HepG2 (cell line): ENCODE data around the gene ITGAE. TPM values are rescaled to one million over a fixed set of nuclear protein-coding genes. Genes with fewer than 3 reads are reported as not detected.
A peak's percentile ranks its signal among the peaks of the same experiment; 100 is the strongest.

ENCODE experiments used
- ATAC-seq: fragments of 200-7000 bp; cut with Tn5 transposase; 3 replicates; pipeline ENCODE4 v1.9.1; 2020; ENCODE audit warnings: mild to moderate bottlenecking, moderate library complexity
- BruUV-seq: library from RNA; stranded (reverse); fragments of 400-500 nt; replicated peaks from 2 replicates; lab custom pipeline; 2021; lab: Mats Ljungman, UMichigan
- CTCF ChIA-PET: fragments of 300-600 bp; formaldehyde crosslinking; extraction: SDS; loops from one replicate; lab custom pipeline; 2021; ENCODE audit warnings: low total read pairs, inconsistent platforms, low intra/inter-chr PET ratio; lab: Yijun Ruan, JAX
- POLR2A ChIA-PET: fragments of 350-600 bp; sonication (Branson Sonifier 250); formaldehyde crosslinking; loops from one replicate; lab custom pipeline; 2020; ENCODE audit warnings: antibody characterized with exemption, inconsistent platforms; lab: Yijun Ruan, JAX
- DNase-seq: peaks from one replicate; pipeline ENCODE4 v3.0.0-alpha.2; 2015; ENCODE audit warnings: low spot score
- FAIRE-seq: peaks from 3 replicates; lab custom pipeline; 2011; peaks lifted over from hg19 to GRCh38; lab: Jason Lieb, UNC
- H2AFZ ChIP-seq: one replicate; pipeline ENCODE4 v1.6.1; 2011; ENCODE audit warnings: low read length, inconsistent platforms
- H3K27ac ChIP-seq: fragments of 300-600 bp; 3 replicates; pipeline ENCODE4 v1.8.0; 2011; ENCODE audit warnings: mixed run types, mild to moderate bottlenecking, mixed read lengths, low read length, inconsistent platforms; ENCODE audit not compliant: insufficient read depth; ENCODE audit errors: extremely low read length
- H3K27me3 ChIP-seq, 2 experiments: fragments of 200-600 bp in 1 of 2; 2 replicates in 1 of 2; 3 replicates in 1 of 2; pipeline versions ENCODE4 v1.6.0 to v1.8.0; 2011; ENCODE audit warnings: low read length in 2 of 2, mild to moderate bottlenecking in 2 of 2, moderate library complexity in 2 of 2, inconsistent platforms in 1 of 2; ENCODE audit not compliant: insufficient read depth in 2 of 2, control insufficient read depth in 1 of 2
- H3K36me3 ChIP-seq, 2 experiments: fragments of 200-600 bp in 1 of 2; replicated peaks in 1 of 2; 2 replicates in 1 of 2; 3 replicates in 1 of 2; pipeline versions ENCODE4 v1.5.1 to v1.8.0; 2011; ENCODE audit warnings: low read length in 2 of 2, inconsistent platforms in 1 of 2; ENCODE audit not compliant: insufficient read depth in 2 of 2, control insufficient read depth in 1 of 2
- H3K4me1 ChIP-seq: 2 replicates; pipeline ENCODE4 v1.5.1; 2012; ENCODE audit warnings: low read length, inconsistent platforms; ENCODE audit not compliant: insufficient read depth
- H3K4me2 ChIP-seq: 2 replicates; pipeline ENCODE4 v1.6.0; 2011; ENCODE audit warnings: low read depth, low read length, inconsistent platforms
- H3K4me3 ChIP-seq, 3 experiments: fragments of 200-600 bp in 1 of 3; sonication (generic), shearing (Covaris generic) in 1 of 3; replicated peaks in 1 of 3; 2 replicates each; pipeline ENCODE4 v1.5.1; 2011 to 2016; ENCODE audit warnings: low read length in 3 of 3, inconsistent platforms in 2 of 3, low read depth in 2 of 3, mild to moderate bottlenecking in 2 of 3, control low read depth in 1 of 3, mixed read lengths in 1 of 3; ENCODE audit not compliant: insufficient read depth in 1 of 3
- H3K79me2 ChIP-seq: one replicate; pipeline ENCODE4 v1.6.1; 2011; ENCODE audit warnings: low read length, inconsistent platforms; ENCODE audit not compliant: insufficient read depth
- H3K9ac ChIP-seq: 2 replicates; pipeline ENCODE4 v1.6.0; 2011; ENCODE audit warnings: mild to moderate bottlenecking, low read depth, low read length, inconsistent platforms; ENCODE audit not compliant: insufficient read depth
- H3K9me3 ChIP-seq: 2 replicates; pipeline ENCODE4 v1.5.1; 2012; ENCODE audit warnings: mild to moderate bottlenecking, low read length
- H4K20me1 ChIP-seq: 2 replicates; pipeline ENCODE4 v1.6.0; 2011; ENCODE audit warnings: inconsistent platforms, mild to moderate bottlenecking, low read length, moderate library complexity; ENCODE audit not compliant: insufficient read depth
- EP300 ChIP-seq, 3 experiments: sonication (generic) in 1 of 3; formaldehyde crosslinking in 1 of 3; IDR thresholded peaks; 2 replicates each; pipeline versions ENCODE4 v1.5.1 to v1.6.1; 2011 to 2020; ENCODE audit warnings: low read depth in 2 of 3, low read length in 2 of 3, borderline replicate concordance in 1 of 3, improper control_type of control experiment in 1 of 3, mild to moderate bottlenecking in 1 of 3, missing genetic modification reagents in 1 of 3, moderate library complexity in 1 of 3
- FOXJ3 ChIP-seq: sonication (generic); formaldehyde crosslinking; IDR thresholded peaks from 2 replicates; pipeline ENCODE4 v1.4.0; 2020; ENCODE audit warnings: missing genetic modification reagents, mild to moderate bottlenecking, borderline replicate concordance
- GATAD1 ChIP-seq: IDR thresholded peaks from 2 replicates; pipeline ENCODE4 v1.6.1; 2016; ENCODE audit warnings: missing genetic modification reagents, missing compliant biosample characterization
- GZF1 ChIP-seq: sonication (generic); formaldehyde crosslinking; IDR thresholded peaks from 2 replicates; pipeline ENCODE4 v1.5.1; 2020; ENCODE audit warnings: mild to moderate bottlenecking, missing genetic modification reagents
- IRX3 ChIP-seq: sonication (generic); formaldehyde crosslinking; IDR thresholded peaks from 2 replicates; pipeline ENCODE4 v1.8.1; 2023; ENCODE audit warnings: mild to moderate bottlenecking, low read depth, missing genetic modification reagents, borderline replicate concordance
- ISL2 ChIP-seq: sonication (generic); formaldehyde crosslinking; IDR thresholded peaks from 2 replicates; pipeline ENCODE4 v1.5.0; 2020; ENCODE audit warnings: missing genetic modification reagents
- KDM2A ChIP-seq: sonication (generic); formaldehyde crosslinking; IDR thresholded peaks from 2 replicates; pipeline ENCODE4 v1.4.0; 2020; ENCODE audit warnings: low read depth, missing genetic modification reagents, borderline replicate concordance
- LCORL ChIP-seq, 2 experiments: fragments of 450-650 bp in 1 of 2; sonication (generic) in 1 of 2; formaldehyde crosslinking in 1 of 2; IDR thresholded peaks; 2 replicates each; pipeline versions ENCODE4 v1.5.0 to v1.6.1; 2017 to 2020; ENCODE audit warnings: antibody characterized with exemption in 1 of 2, missing genetic modification reagents in 1 of 2
- MED1 ChIP-seq: sonication (generic); formaldehyde crosslinking; IDR thresholded peaks from 2 replicates; pipeline ENCODE4 v1.4.0; 2020; ENCODE audit warnings: missing genetic modification reagents
- MYC ChIP-seq: sonication (generic); formaldehyde crosslinking; IDR thresholded peaks from 2 replicates; pipeline ENCODE4 v1.9.0; 2021; ENCODE audit warnings: missing genetic modification reagents, borderline replicate concordance
- PLRG1 ChIP-seq: fragments of 450-650 bp; conservative IDR thresholded peaks from 2 replicates; pipeline ENCODE4 v1.6.1; 2016
- RAD21 ChIP-seq: fragments of 450-650 bp; formaldehyde crosslinking; IDR thresholded peaks from 2 replicates; pipeline ENCODE4 v1.5.0; 2020; ENCODE audit warnings: mild to moderate bottlenecking
- SAP130 ChIP-seq: IDR thresholded peaks from 2 replicates; pipeline ENCODE4 v1.6.1; 2016; ENCODE audit warnings: low read depth
- SRY ChIP-seq: sonication (generic); formaldehyde crosslinking; IDR thresholded peaks from 2 replicates; pipeline ENCODE4 v1.8.0; 2022; ENCODE audit warnings: mild to moderate bottlenecking, missing genetic modification reagents
- TAF1 ChIP-seq: sonication (generic); formaldehyde crosslinking; IDR thresholded peaks from 2 replicates; pipeline ENCODE4 v1.4.0; 2020; ENCODE audit warnings: missing genetic modification reagents
- TBP ChIP-seq: sonication (generic); formaldehyde crosslinking; IDR thresholded peaks from 2 replicates; pipeline ENCODE4 v1.5.0; 2020; ENCODE audit warnings: missing genetic modification reagents
- ZFY ChIP-seq: sonication (generic); formaldehyde crosslinking; IDR thresholded peaks from 2 replicates; pipeline ENCODE4 v1.4.0; 2020; ENCODE audit warnings: missing genetic modification reagents
- ZNF263 ChIP-seq: sonication (generic); formaldehyde crosslinking; IDR thresholded peaks from 2 replicates; pipeline ENCODE4 v1.4.0; 2020; ENCODE audit warnings: missing genetic modification reagents
- ZNF354B ChIP-seq: sonication (generic); formaldehyde crosslinking; IDR thresholded peaks from 2 replicates; pipeline ENCODE4 v1.8.0; 2022; ENCODE audit warnings: mild to moderate bottlenecking, missing genetic modification reagents
- ZSCAN25 ChIP-seq: sonication (generic); formaldehyde crosslinking; IDR thresholded peaks from 2 replicates; pipeline ENCODE4 v1.8.0; 2022; ENCODE audit warnings: mild to moderate bottlenecking, missing genetic modification reagents
- whole genome bisulfite sequencing: methylation state at CpG from one replicate; pipeline ENCODE4 v1.1.6; 2017; ENCODE audit warnings: low lambda C conversion rate; 5-methylcytosine and 5-hydroxymethylcytosine counted together
- in situ Hi-C: cut with HindIII; loops from 2 replicates; pipeline ENCODE4 v1.10.0; 2017; ENCODE audit warnings: low pct_unique_long_range_greater_than_20kb; ENCODE audit not compliant: extremely low pct_ligation_motif_present
- intact Hi-C: fragments of 100-400 bp; cut with micrococcal nuclease; formaldehyde crosslinking; loops from one replicate; pipeline ENCODE4 v1.10.0; 2022; ENCODE audit not compliant: unreplicated experiment
- polyA plus RNA-seq, 8 experiments: library from polyadenylated mRNA; depleted of rRNA in 3 of 8; stranded (reverse) in 7 of 8; unstranded in 1 of 8; fragments of >200 nt; fragmentation: Illumina TruSeq in 4 of 8; extraction: Trizol in 4 of 8; gene quantifications; 2 replicates each; pipeline versions ENCODE4 v1.2.1 to v1.2.3, GENCODE V29; 2011 to 2016; ENCODE audit warnings: low read depth in 4 of 8, missing spikeins in 1 of 8, mixed read lengths in 1 of 8; ENCODE audit not compliant: insufficient read depth in 1 of 8
- total RNA-seq, 5 experiments: library from RNA; depleted of rRNA; stranded (reverse); fragments of >200 nt; fragmentation: Illumina TruSeq; extraction: Trizol; gene quantifications; 2 replicates each; pipeline ENCODE4 v1.2.3, GENCODE V29; 2016; ENCODE audit warnings: low read depth in 1 of 5
- TF ChIP-seq, protein P1 (sequence below): sonication (generic); formaldehyde crosslinking; conservative IDR thresholded peaks from 2 replicates; pipeline ENCODE4 v1.4.0; 2020; ENCODE audit warnings: missing genetic modification reagents
- TF ChIP-seq, protein P2 (sequence below): sonication (generic); formaldehyde crosslinking; IDR thresholded peaks from 2 replicates; pipeline ENCODE4 v1.4.0; 2020; ENCODE audit warnings: missing genetic modification reagents

The ITGAE gene
- total and polyA plus RNA-seq, 2 of the 13 experiments (the other 11 are each of a cell fraction or from before 2014, with no cell fraction given): 42.3 to 49.0 TPM

DNA sequence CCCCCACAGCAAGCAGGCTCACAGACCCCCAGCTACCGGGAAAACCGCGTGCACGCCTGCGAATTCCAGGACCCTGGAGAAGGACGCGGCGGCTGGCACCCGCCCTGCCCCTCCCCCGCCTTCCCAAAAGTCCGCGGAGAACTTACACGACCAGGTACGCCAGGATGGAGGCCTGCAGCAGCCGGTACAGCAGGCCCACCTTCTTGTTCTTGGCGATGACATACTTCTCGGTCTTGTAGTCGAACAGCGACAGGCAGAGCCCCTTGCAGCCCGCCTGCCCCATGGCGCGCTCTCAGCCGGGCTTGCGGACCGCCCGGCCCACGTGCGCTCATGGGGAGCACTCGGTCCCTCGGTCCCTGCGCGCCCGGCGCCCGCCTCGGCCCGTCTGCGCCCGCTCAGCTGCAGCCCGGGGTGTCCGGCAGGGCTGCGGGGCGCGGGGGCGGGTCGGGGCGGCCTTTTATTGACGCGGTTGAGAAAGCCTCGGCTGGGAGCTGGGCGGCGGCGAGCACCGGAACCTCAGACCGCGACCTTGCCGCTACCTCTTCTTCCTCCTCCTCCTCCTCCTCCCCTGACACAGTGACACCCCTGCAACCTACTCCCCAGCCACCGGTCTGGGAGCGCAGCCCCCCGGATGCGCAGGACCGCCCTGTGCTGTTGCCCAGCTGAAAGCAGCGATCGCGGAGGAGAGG lies 105.1 kb downstream of the ITGAE start, which contains the start of gene P2RX5:
TSS of gene P2RX5 (minus strand) at position 433 of the 689 bp plus-strand sequence. CDS start at position 283, 150 bp downstream.
- H3K9ac ChIP-seq: no peak within 1 kb of the TSS
- H3K9me3 ChIP-seq: peaks cover 12% of the 10 kb centered on the region
- CTCF ChIA-PET: no interaction called here
- TF ChIP-seq SAP130 (CRISPR knock-in tag) (0 out of 2 replicates have a peak, but pooled peaks have one; percentile 19), MYC (CRISPR knock-in tag) (peak; percentile 48; the same call in 1 of the 2 replicates), ZSCAN25 (peak; percentile 85), SRY (CRISPR knock-in tag) (0 out of 2 replicates have a peak, but pooled peaks have one; percentile 32), ZFY (CRISPR knock-in tag) (peak; percentile 49; the same call in 1 of the 2 replicates), TBP (CRISPR knock-in tag) (no peak), LCORL (IDR thresholded peaks at IDR 0.05) (no peak), LCORL (CRISPR knock-in tag; IDR thresholded peaks at IDR 0.05) (no peak), GATAD1 (CRISPR knock-in tag) (no peak), ZNF354B (no peak), KDM2A (CRISPR knock-in tag) (no peak), EP300 (IDR thresholded peaks at IDR 0.05; ENCODE audit: low read depth in 2 of 2, low read length in 2 of 2) (no peak), EP300 (CRISPR knock-in tag; IDR thresholded peaks at IDR 0.05; ENCODE audit: borderline replicate concordance) (no peak), ZNF263 (CRISPR knock-in tag) (peak; percentile 95), IRX3 (CRISPR knock-in tag) (no peak), GZF1 (no peak), FOXJ3 (no peak), TAF1 (CRISPR knock-in tag) (no peak), RAD21 (CRISPR knock-in tag) (no peak), MED1 (no peak), ISL2 (CRISPR knock-in tag) (no peak), PLRG1 (no peak)
- TF ChIP-seq, protein P1, sequence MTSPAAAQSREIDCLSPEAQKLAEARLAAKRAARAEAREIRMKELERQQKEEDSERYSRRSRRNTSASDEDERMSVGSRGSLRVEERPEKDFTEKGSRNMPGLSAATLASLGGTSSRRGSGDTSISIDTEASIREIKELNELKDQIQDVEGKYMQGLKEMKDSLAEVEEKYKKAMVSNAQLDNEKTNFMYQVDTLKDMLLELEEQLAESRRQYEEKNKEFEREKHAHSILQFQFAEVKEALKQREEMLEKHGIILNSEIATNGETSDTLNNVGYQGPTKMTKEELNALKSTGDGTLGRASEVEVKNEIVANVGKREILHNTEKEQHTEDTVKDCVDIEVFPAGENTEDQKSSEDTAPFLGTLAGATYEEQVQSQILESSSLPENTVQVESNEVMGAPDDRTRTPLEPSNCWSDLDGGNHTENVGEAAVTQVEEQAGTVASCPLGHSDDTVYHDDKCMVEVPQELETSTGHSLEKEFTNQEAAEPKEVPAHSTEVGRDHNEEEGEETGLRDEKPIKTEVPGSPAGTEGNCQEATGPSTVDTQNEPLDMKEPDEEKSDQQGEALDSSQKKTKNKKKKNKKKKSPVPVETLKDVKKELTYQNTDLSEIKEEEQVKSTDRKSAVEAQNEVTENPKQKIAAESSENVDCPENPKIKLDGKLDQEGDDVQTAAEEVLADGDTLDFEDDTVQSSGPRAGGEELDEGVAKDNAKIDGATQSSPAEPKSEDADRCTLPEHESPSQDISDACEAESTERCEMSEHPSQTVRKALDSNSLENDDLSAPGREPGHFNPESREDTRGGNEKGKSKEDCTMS: no peak
- TF ChIP-seq, protein P2, sequence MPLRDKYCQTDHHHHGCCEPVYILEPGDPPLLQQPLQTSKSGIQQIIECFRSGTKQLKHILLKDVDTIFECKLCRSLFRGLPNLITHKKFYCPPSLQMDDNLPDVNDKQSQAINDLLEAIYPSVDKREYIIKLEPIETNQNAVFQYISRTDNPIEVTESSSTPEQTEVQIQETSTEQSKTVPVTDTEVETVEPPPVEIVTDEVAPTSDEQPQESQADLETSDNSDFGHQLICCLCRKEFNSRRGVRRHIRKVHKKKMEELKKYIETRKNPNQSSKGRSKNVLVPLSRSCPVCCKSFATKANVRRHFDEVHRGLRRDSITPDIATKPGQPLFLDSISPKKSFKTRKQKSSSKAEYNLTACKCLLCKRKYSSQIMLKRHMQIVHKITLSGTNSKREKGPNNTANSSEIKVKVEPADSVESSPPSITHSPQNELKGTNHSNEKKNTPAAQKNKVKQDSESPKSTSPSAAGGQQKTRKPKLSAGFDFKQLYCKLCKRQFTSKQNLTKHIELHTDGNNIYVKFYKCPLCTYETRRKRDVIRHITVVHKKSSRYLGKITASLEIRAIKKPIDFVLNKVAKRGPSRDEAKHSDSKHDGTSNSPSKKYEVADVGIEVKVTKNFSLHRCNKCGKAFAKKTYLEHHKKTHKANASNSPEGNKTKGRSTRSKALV (CRISPR knock-in tag): peak; percentile 89; the same call in 1 of the 2 replicates

More for the DNA sequence above, 105.1 kb downstream of the ITGAE start, which contains the start of gene P2RX5:
- FAIRE-seq (no peak), ATAC-seq (peak; percentile 66), DNase-seq (no peak)
- no TSS peak for BruUV-seq
- Histone ChIP-seq H3K4me3 (peak within 1 kb of the TSS; percentile 37 to 75 (median 65)), H3K27me3 (peaks cover 0 to 35% of the 10 kb centered on the region in 2 experiments; a peak in 2 of 5 replicates), H3K79me2 (no peaks in the 10 kb centered on the region), H3K4me1 (peaks cover 17% of the 10 kb centered on the region), H3K27ac (no peak within 1 kb of the TSS), H4K20me1 (no peaks in the 10 kb centered on the region), H3K36me3 (no peaks in the 10 kb centered on the region), H2AFZ (no peak within 1 kb of the TSS), H3K4me2 (peak within 1 kb of the TSS; percentile 90)
- in situ Hi-C loops: no loop called here
- POLR2A ChIA-PET: interaction anchor here (0.6 to 1.2 kb wide), 4 partner anchors 18 to 28 kb away, joined by 3 to 5 read pairs (median 3); partner anchors contain the start of genes HASPIN and TAX1BP3
- intact Hi-C loops: no loop called here
- WGBS: 2% methylated on average over 18 of the region's 65 CpGs
